ACC112 (cell line): ENCODE data around the gene PRKAR1B.
"Not testable (repeated sequence)": the region's sequence is repeated elsewhere in the genome, so short reads cannot be mapped to it uniquely, and the experiment has no call there.

Source experiments
- H2AFZ ChIP-seq: fragments of 200-600 bp; sonication (generic); one replicate; pipeline ENCODE4 v1.6.0; 2017; ENCODE audit warnings: antibody characterized with exemption, low read length; ENCODE audit not compliant: unreplicated experiment
- H3K27ac ChIP-seq: fragments of 200-600 bp; sonication (generic); 2 replicates; pipeline ENCODE4 v1.5.1; 2014; ENCODE audit warnings: low read depth, mild to moderate bottlenecking, antibody characterized with exemption, low read length, moderate library complexity
- H3K27me3 ChIP-seq: fragments of 200-600 bp; sonication (generic); 2 replicates; pipeline ENCODE4 v1.6.1; 2014; ENCODE audit warnings: mild to moderate bottlenecking, antibody characterized with exemption, low read length, moderate library complexity, mixed read lengths; ENCODE audit not compliant: insufficient read depth
- H3K36me3 ChIP-seq: fragments of 200-600 bp; sonication (generic); 2 replicates; pipeline ENCODE4 v1.6.1; 2016; ENCODE audit warnings: mild to moderate bottlenecking, antibody characterized with exemption, low read length, moderate library complexity, mixed read lengths; ENCODE audit not compliant: insufficient read depth
- H3K4me1 ChIP-seq: fragments of 200-600 bp; sonication (generic); one replicate; pipeline ENCODE4 v1.6.1; 2016; ENCODE audit warnings: low read length, mixed read lengths; ENCODE audit not compliant: insufficient read depth, unreplicated experiment, control insufficient read depth
- H3K4me3 ChIP-seq: fragments of 200-600 bp; sonication (generic); 2 replicates; pipeline ENCODE4 v1.5.1; 2014; ENCODE audit warnings: mild to moderate bottlenecking, low read depth, low read length
- H3K79me2 ChIP-seq: fragments of 200-600 bp; sonication (generic); one replicate; pipeline ENCODE4 v1.6.0; 2016; ENCODE audit warnings: low read length; ENCODE audit not compliant: control insufficient read depth, unreplicated experiment, insufficient read depth

Gene PRKAR1B

DNA sequence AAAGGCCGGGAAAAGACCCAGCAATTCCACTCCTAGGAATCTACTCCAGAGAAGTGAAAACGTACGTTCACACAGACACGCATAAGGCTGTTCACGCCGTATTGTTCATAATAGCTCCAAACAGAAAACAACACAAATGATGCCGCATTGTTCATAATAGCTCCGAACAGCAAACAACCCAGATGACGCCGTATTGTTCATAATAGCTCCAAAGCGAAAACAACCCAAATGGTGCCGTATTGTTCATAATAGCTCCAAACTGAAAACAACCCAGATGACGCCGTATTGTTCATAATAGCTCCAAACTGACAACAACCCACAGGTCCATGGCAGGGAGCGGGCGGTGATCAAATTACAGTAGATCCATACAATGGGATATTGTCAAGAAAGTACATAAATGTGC is 85.8 kb downstream of the PRKAR1B start:
- Histone ChIP-seq H3K27ac (no peak overlapping the region), H3K27me3 (no peaks in the 10 kb centered on the region), H3K79me2 (no peaks in the 10 kb centered on the region), H3K36me3 (no peaks in the 10 kb centered on the region), H3K4me1 (no peaks in the 10 kb centered on the region), H3K4me3 (no peak overlapping the region), H2AFZ (no peak overlapping the region)

DNA sequence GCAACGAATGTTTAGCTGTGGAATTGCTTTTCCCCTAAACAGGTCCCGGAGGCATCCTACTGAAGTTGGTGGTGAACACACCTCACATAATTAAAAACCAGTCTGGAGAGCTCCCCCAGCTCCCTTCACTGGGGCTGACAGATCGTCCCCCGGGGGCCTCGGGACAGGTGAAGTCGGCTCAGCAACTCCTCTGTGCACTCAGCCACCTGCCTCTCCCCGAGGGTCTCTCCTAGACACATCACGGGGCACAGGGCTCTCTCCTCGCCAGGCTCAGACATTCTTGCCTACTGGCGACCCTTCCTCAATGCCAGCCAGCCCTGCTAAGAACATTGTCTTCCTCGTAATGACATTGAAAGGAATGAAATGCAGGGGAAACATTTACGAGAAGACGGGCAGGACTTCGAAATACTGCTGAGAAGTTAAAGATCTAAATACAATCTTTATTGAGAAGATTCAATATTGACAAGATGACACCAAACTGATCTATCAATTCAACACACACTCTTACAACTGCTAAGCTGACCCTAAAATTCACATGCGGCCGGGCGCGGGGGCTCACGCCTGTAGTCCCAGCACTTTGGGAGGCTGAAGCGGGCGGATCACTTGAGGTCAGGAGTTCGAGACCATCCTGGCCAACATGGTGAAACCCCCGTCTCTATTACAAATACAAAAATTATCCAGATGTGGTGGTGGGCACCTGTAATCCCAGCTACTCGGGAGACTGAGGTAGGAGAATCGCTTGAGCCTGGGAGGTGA is 88.6 kb downstream of the PRKAR1B start:
- Histone ChIP-seq H2AFZ (no peak overlapping the region), H3K4me1 (no peaks in the 10 kb centered on the region), H3K4me3 (no peak overlapping the region), H3K36me3 (no peaks in the 10 kb centered on the region), H3K27me3 (no peaks in the 10 kb centered on the region), H3K79me2 (no peaks in the 10 kb centered on the region), H3K27ac (no peak overlapping the region)

DNA sequence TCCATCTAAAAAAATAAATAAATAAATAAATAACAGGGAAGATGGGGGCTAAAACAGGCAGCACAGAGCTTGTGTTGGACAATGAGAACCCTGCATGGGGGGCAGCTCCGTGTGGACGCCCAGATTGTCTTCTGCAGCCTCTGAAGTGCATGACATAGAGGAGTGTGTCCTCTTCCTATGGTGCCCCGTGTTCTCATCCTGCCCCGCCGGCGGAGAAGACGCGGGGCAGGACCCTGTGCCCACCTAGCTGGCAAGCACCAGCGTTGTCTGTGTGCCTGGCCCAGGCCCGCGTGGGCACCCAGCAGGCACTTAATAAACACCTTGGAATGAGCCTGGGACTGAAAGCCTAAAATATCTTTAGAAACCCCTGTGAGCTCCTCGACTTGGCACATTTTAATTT is 89.3 kb downstream of the PRKAR1B start:
- H3K27ac ChIP-seq = no peak overlapping the region
- H3K27me3 ChIP-seq = no peaks in the 10 kb centered on the region
- H3K4me3 ChIP-seq = no peak overlapping the region
- no peak overlapping the region for H2AFZ ChIP-seq
- H3K79me2 ChIP-seq = no peaks in the 10 kb centered on the region
- no peaks in the 10 kb centered on the region for H3K36me3 ChIP-seq
- no peaks in the 10 kb centered on the region for H3K4me1 ChIP-seq

DNA sequence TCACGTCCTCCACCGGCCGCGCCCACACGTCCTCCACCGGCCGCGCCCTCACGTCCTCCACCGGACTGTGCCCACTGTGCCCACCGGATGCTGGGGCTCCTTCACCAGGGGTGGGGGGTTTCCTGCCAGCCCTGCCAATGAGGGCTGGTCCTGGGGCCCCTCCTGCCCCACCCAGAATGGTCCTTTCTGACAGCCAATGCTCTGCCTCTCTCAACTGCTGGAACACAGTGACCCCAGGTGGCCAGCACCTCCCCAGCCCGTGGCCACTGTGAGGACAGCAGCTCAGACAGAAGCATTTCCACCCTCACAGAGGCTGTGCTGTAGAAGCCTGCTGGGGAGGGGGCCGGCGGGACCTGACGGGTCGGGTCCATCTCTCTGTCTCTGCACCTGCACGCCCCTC is 90.7 kb downstream of the PRKAR1B start:
- no peaks in the 10 kb centered on the region for H3K4me1 ChIP-seq
- no peak overlapping the region for H2AFZ ChIP-seq
- no peak overlapping the region for H3K27ac ChIP-seq
- no peaks in the 10 kb centered on the region for H3K27me3 ChIP-seq
- no peaks in the 10 kb centered on the region for H3K79me2 ChIP-seq
- no peak overlapping the region for H3K4me3 ChIP-seq
- no peaks in the 10 kb centered on the region for H3K36me3 ChIP-seq

DNA sequence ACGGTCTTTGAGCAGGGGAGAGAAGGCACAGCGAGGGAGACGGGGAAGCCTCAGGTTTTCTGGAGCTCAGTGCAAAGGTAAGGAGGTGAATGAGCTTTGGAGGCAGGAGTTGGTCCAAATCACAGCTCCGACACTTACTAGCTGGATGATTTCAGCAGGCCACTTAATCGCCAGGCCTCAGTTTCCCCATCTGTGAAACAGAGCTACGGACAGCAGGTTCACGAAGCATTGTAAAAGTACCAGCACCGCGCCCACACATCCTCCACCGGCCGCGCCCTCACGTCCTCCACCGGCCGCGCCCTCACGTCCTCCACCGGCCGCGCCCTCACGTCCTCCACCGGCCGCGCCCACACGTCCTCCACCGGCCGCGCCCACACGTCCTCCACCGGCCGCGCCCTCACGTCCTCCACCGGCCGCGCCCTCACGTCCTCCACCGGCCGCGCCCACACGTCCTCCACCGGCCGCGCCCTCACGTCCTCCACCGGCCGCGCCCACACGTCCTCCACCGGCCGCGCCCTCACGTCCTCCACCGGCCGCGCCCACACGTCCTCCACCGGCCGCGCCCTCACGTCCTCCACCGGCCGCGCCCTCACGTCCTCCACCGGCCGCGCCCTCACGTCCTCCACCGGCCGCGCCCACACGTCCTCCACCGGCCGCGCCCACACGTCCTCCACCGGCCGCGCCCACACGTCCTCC is 91.2 kb downstream of the PRKAR1B start:
- not testable (repeated sequence) for H3K4me1 ChIP-seq, H3K27me3 ChIP-seq, H3K79me2 ChIP-seq, H3K36me3 ChIP-seq, H3K4me3 ChIP-seq, H2AFZ ChIP-seq, H3K27ac ChIP-seq

DNA sequence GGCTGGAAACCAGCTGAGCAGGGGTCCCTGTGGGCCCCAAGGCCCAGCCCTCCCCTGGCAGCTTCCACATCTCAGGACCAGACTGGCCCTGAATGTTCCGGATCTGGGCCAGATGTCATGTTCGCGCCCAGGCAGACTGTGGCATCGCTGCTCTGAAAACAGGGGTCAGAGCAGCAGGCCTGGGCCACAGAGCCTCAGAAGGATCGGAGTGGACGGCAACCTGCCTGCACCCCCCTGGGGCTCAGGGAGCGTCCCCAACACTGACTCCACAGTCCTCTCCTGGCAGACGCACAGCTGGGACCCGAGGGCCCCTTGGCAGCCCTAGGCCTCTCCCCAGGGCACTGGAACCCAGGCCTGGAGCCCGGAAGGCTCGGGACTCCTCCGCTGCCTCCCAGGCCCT is 91.9 kb downstream of the PRKAR1B start:
- no peak overlapping the region for H2AFZ ChIP-seq
- H3K27ac ChIP-seq = no peak overlapping the region
- H3K4me1 ChIP-seq = no peaks in the 10 kb centered on the region
- H3K79me2 ChIP-seq = no peaks in the 10 kb centered on the region
- no peaks in the 10 kb centered on the region for H3K27me3 ChIP-seq
- H3K36me3 ChIP-seq = no peaks in the 10 kb centered on the region
- no peak overlapping the region for H3K4me3 ChIP-seq

DNA sequence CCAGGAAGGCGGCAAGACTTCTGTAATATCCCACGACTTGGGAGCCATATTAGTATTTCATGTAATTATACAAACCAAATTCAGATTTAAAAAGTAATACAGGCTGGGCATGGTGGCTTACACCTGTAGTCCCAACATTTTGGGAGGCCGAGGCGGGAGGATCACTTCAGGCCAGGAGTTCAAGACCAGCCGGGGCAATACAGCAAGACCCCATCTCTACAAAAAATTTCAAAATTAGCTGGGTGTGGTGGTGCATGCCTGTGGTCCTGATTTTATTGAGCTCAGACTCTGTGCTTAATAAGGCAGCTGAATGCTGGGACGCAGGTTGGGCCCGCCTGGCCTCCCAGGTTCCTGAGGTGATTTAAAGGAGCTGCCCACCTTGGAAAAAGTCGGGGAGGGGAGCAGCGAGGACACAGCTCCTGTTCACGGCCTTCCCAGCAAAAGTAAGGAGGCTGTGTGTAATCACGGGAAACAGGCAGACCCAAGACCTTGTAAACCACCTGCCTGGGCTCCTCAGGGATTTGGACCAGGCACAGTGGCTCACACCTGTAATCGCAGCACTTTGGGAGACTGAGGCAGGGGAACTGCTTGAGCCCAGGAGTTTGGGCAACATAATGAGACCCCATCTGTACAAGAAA is 93.6 kb downstream of the PRKAR1B start:
- Histone ChIP-seq H3K27ac (no peak overlapping the region), H3K79me2 (no peaks in the 10 kb centered on the region), H3K4me1 (no peaks in the 10 kb centered on the region), H3K4me3 (no peak overlapping the region), H2AFZ (no peak overlapping the region), H3K27me3 (no peaks in the 10 kb centered on the region), H3K36me3 (no peaks in the 10 kb centered on the region)

DNA sequence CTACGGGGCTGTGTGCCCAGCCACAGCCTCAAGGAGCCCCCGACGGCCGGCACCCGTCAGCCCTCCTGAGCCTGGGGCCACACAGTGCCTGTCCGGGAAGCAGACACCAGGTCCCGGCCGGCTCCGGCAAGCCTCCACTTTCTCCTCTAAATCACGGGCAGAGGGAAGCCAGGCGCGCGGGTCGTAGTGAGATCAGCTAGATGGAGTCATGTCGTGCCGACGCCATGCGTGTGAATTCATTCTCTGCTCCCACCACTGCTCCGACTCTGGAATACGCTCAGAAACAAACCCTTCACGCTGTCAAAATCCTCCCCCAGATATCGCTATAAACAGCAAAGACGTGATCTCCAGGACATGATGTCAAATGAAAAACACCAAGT is 94.3 kb downstream of the PRKAR1B start:
- Histone ChIP-seq H3K4me1 (no peaks in the 10 kb centered on the region), H3K4me3 (no peak overlapping the region), H3K36me3 (no peaks in the 10 kb centered on the region), H3K79me2 (no peaks in the 10 kb centered on the region), H3K27ac (no peak overlapping the region), H3K27me3 (no peaks in the 10 kb centered on the region), H2AFZ (no peak overlapping the region)

DNA sequence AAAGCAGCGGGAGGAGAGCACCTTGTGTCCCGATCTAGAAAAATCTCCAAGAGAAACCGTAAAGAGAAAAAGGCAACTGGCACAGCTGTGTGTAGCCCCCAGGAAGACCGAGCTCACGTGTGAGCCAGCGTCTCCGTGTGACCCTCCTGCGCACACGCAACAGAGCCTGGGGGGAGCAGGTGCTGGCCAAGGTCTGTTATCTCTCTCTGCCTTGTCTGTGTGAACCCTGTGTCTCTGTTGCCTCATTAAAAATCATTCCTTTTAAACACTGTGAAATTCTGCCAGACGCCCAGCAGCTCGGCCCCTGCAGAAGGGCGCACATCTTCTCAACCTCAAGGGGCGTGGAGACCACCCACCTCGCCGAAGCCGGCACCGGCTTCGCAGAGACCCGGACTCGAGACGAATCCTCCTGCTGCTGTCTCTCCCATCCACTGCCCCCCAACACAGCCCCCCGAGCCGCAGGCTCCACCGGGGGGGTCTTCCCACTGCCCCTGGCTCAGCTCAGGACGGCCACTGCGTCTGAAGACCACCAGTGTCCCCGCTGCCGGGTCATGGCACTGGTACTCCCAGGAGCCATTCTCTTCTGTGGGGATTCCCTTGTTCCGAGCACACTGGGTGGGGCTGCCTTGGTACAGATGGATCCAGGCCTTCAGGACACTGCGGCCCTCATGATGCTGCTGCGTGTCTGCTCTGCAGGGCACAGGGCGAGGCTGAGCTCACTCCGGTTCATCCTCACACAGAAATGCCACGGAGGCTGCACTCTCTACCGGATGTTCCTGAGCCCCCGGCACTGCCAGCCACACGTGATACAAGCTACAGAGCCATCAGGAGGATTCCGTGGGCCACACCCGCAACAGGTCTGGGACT is 94.9 kb downstream of the PRKAR1B start:
- Histone ChIP-seq H3K4me1 (no peaks in the 10 kb centered on the region), H3K4me3 (no peak overlapping the region), H3K27me3 (no peaks in the 10 kb centered on the region), H2AFZ (no peak overlapping the region), H3K36me3 (no peaks in the 10 kb centered on the region), H3K79me2 (no peaks in the 10 kb centered on the region), H3K27ac (no peak overlapping the region)

DNA sequence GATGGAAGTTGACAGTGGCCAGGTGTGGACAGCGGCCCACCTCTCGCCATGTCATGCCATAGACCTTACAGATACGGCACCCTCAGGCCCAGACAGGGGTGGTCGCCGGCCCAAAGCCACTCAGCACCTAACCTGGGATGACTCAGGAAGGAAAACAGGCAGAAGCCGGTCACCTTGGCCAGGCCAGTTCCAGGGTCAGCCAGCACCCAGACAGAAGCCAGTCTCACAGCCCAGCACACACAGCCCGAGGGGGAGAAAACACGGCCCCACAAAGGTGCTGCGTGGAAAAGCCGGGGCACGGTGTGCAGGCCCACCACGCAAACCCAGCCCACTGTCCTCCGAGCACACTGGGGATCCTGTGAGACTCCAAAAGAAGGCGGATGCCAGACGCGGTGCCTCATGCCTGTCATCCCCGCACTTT is 95.8 kb downstream of the PRKAR1B start:
- H3K4me1 ChIP-seq = no peaks in the 10 kb centered on the region
- H2AFZ ChIP-seq = no peak overlapping the region
- no peaks in the 10 kb centered on the region for H3K36me3 ChIP-seq
- H3K27me3 ChIP-seq = no peaks in the 10 kb centered on the region
- no peaks in the 10 kb centered on the region for H3K79me2 ChIP-seq
- no peak overlapping the region for H3K27ac ChIP-seq
- H3K4me3 ChIP-seq = no peak overlapping the region
